ENCODE measurements around the gene ATP8A2.

DNA sequence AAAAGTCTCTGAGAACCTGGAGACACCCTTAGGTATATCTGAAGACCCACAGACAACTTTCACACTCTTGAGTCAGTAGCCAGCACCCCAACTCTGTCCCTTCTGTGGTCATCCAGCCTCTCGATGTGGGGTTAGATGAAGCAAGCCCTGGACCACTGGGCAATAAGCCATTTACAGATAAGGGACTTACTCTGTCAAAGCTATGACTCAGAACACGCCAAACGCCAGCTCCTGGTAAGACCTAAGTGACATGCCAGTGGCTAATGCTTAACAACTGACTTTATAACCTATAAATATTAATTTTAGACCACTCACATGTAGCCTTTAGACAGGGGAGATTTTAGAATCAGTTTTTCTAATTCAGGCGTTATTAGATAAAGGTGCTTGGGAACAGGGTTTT is 594.3 kb downstream of the ATP8A2 start:
- TF ChIP-seq, protein P1, sequence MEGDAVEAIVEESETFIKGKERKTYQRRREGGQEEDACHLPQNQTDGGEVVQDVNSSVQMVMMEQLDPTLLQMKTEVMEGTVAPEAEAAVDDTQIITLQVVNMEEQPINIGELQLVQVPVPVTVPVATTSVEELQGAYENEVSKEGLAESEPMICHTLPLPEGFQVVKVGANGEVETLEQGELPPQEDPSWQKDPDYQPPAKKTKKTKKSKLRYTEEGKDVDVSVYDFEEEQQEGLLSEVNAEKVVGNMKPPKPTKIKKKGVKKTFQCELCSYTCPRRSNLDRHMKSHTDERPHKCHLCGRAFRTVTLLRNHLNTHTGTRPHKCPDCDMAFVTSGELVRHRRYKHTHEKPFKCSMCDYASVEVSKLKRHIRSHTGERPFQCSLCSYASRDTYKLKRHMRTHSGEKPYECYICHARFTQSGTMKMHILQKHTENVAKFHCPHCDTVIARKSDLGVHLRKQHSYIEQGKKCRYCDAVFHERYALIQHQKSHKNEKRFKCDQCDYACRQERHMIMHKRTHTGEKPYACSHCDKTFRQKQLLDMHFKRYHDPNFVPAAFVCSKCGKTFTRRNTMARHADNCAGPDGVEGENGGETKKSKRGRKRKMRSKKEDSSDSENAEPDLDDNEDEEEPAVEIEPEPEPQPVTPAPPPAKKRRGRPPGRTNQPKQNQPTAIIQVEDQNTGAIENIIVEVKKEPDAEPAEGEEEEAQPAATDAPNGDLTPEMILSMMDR (IDR thresholded peaks at IDR 0.05) = no peak
- TF ChIP-seq ELF4 (CRISPR knock-in tag; IDR thresholded peaks at IDR 0.05; ENCODE audit: low read depth) = no peak
- TF ChIP-seq, protein P2, sequence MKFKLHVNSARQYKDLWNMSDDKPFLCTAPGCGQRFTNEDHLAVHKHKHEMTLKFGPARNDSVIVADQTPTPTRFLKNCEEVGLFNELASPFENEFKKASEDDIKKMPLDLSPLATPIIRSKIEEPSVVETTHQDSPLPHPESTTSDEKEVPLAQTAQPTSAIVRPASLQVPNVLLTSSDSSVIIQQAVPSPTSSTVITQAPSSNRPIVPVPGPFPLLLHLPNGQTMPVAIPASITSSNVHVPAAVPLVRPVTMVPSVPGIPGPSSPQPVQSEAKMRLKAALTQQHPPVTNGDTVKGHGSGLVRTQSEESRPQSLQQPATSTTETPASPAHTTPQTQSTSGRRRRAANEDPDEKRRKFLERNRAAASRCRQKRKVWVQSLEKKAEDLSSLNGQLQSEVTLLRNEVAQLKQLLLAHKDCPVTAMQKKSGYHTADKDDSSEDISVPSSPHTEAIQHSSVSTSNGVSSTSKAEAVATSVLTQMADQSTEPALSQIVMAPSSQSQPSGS (CRISPR knock-in tag; IDR thresholded peaks at IDR 0.05; ENCODE audit: borderline replicate concordance, low read depth) = no peak

Data from WTC11 (cell line).